A549 (cell line): ENCODE measurements around the gene H6PD. TPM values are rescaled to one million over a fixed set of nuclear protein-coding genes. Genes with fewer than 3 reads are reported as not detected.

Source experiments
- ATAC-seq, 2 experiments: fragments of 200-7000 bp in 1 of 2; fragments of >200 bp in 1 of 2; cut with Nextera tagmentation in 1 of 2; cut with Tn5 transposase in 1 of 2; 3 replicates each; pipeline versions ENCODE4 v1.8.0 to v1.9.1; 2018 to 2020; ENCODE audit warnings: mild to moderate bottlenecking in 1 of 2, moderate library complexity in 1 of 2
- CTCF ChIA-PET: fragments of 300-600 bp; sonication (Branson Sonifier 250); formaldehyde crosslinking; extraction: SDS; loops from one replicate; lab custom pipeline; 2021; ENCODE audit warnings: antibody characterized with exemption, inconsistent platforms; lab: Yijun Ruan, JAX
- POLR2A ChIA-PET: fragments of 350-600 bp; formaldehyde crosslinking; extraction: SDS; loops from one replicate; lab custom pipeline; 2021; ENCODE audit warnings: antibody characterized with exemption, inconsistent platforms; lab: Yijun Ruan, JAX
- DNase-seq, 2 experiments: peaks; one replicate each; pipeline versions ENCODE4 v3.0.0 to v3.0.0-alpha.2; 2011 to 2016; ENCODE audit warnings: low read depth in 1 of 2, low spot score in 1 of 2
- FAIRE-seq: peaks from 2 replicates; lab custom pipeline; 2011; peaks lifted over from hg19 to GRCh38; lab: Jason Lieb, UNC
- H3K27ac ChIP-seq, 2 experiments: fragments of >200 bp; sonication (Bioruptor Twin); formaldehyde crosslinking; 3 replicates each; pipeline ENCODE4 v1.5.1; 2016 to 2017
- H3K4me1 ChIP-seq: fragments of >200 bp; sonication (Bioruptor Twin); formaldehyde crosslinking; 3 replicates; pipeline ENCODE4 v1.6.1; 2016
- H3K4me2 ChIP-seq: fragments of >200 bp; sonication (Bioruptor Twin); formaldehyde crosslinking; 3 replicates; pipeline ENCODE4 v1.6.1; 2016
- H3K4me3 ChIP-seq: fragments of >200 bp; sonication (Bioruptor Twin); formaldehyde crosslinking; 3 replicates; pipeline ENCODE4 v1.5.1; 2016
- H3K9me3 ChIP-seq: fragments of >200 bp; sonication (Bioruptor Twin); formaldehyde crosslinking; 3 replicates; pipeline ENCODE4 v1.6.1; 2016
- CBX2 ChIP-seq: fragments of 200-600 bp; sonication (generic); IDR thresholded peaks from 2 replicates; pipeline ENCODE4 v1.6.1; 2016; ENCODE audit warnings: low read depth, mild to moderate bottlenecking, borderline replicate concordance
- CEBPB ChIP-seq, 2 experiments: fragments of >200 bp in 1 of 2; sonication (Bioruptor Twin) in 1 of 2; formaldehyde crosslinking in 1 of 2; IDR thresholded peaks; 2 replicates each; pipeline ENCODE4 v1.6.1; 2012 to 2016
- CHD2 ChIP-seq: fragments of 150-350 bp; IDR thresholded peaks from 2 replicates; pipeline ENCODE4 v1.6.1; 2014; ENCODE audit warnings: low read length; ENCODE audit not compliant: partially characterized antibody
- CHD4 ChIP-seq: fragments of 200-600 bp; sonication (generic); IDR thresholded peaks from 2 replicates; pipeline ENCODE4 v1.6.1; 2016; ENCODE audit warnings: antibody characterized with exemption, mild to moderate bottlenecking, borderline replicate concordance
- EHMT2 ChIP-seq: fragments of 200-600 bp; sonication (generic); IDR thresholded peaks from 2 replicates; pipeline ENCODE4 v1.6.1; 2016; ENCODE audit warnings: antibody characterized with exemption, low read depth, mild to moderate bottlenecking, moderate library complexity
- EP300 ChIP-seq, 2 experiments: fragments of >200 bp; sonication (Bioruptor Twin); formaldehyde crosslinking; IDR thresholded peaks; 2 replicates in 1 of 2; 3 replicates in 1 of 2; pipeline ENCODE4 v1.6.1; 2016 to 2017
- HDAC2 ChIP-seq: fragments of 200-600 bp; sonication (generic); IDR thresholded peaks from 2 replicates; pipeline ENCODE4 v1.6.1; 2016
- HEYL ChIP-seq: fragments of 250-450 bp; sonication (Bioruptor Pico); IDR thresholded peaks from 2 replicates; pipeline ENCODE4 v1.8.0; 2021; ENCODE audit warnings: mild to moderate bottlenecking, moderate library complexity
- JUNB ChIP-seq: fragments of >200 bp; sonication (Bioruptor Twin); formaldehyde crosslinking; IDR thresholded peaks from 2 replicates; pipeline ENCODE4 v1.6.1; 2016
- KDM1A ChIP-seq: fragments of 200-600 bp; sonication (generic); IDR thresholded peaks from 2 replicates; pipeline ENCODE4 v1.6.1; 2016; ENCODE audit warnings: low read depth, mild to moderate bottlenecking
- MAFK ChIP-seq: fragments of 450-650 bp; IDR thresholded peaks from 2 replicates; pipeline ENCODE4 v1.6.1; 2014; ENCODE audit not compliant: partially characterized antibody
- MYC ChIP-seq: IDR thresholded peaks from 2 replicates; pipeline ENCODE4 v1.6.1; 2012; ENCODE audit warnings: mild to moderate bottlenecking, inconsistent platforms, low read length, improper control_type of control experiment, borderline replicate concordance
- PHF8 ChIP-seq: fragments of 200-600 bp; sonication (generic); IDR thresholded peaks from 2 replicates; pipeline ENCODE4 v1.6.1; 2016; ENCODE audit warnings: low read depth, mild to moderate bottlenecking, antibody characterized with exemption, moderate library complexity, borderline replicate concordance
- POLR2A ChIP-seq: IDR thresholded peaks from 2 replicates; pipeline ENCODE4 v1.6.1; 2012; ENCODE audit warnings: mild to moderate bottlenecking, low read length
- POLR2AphosphoS2 ChIP-seq: conservative IDR thresholded peaks from 2 replicates; pipeline ENCODE4 v1.6.1; 2012; ENCODE audit warnings: low read length, improper control_type of control experiment, inconsistent platforms
- RFX5 ChIP-seq: fragments of 450-650 bp; IDR thresholded peaks from 2 replicates; pipeline ENCODE4 v1.7.1; 2014; ENCODE audit warnings: antibody characterized with exemption, mild to moderate bottlenecking, moderate library complexity
- RNF2 ChIP-seq: fragments of 200-600 bp; sonication (generic); IDR thresholded peaks from 2 replicates; pipeline ENCODE4 v1.6.1; 2016; ENCODE audit warnings: low read depth, mild to moderate bottlenecking, antibody characterized with exemption, moderate library complexity, borderline replicate concordance
- TP53 ChIP-seq: fragments of 250-450 bp; sonication (Bioruptor Pico); IDR thresholded peaks from 2 replicates; pipeline ENCODE4 v1.5.0; 2021; ENCODE audit warnings: mild to moderate bottlenecking, moderate library complexity
- WGBS: methylation state at CpG from one replicate; pipeline ENCODE4 v1.1.6; 2017; ENCODE audit errors: missing lambda C conversion rate; 5-methylcytosine and 5-hydroxymethylcytosine counted together
- polyA plus RNA-seq, 4 experiments: library from polyadenylated mRNA; depleted of rRNA in 3 of 4; stranded (reverse); fragments of >200 nt; fragmentation: RNase III in 1 of 4; extraction: RNeasy Plus Mini Kit Qiagen cat#74134 plus additional on column Dnase treatment in 1 of 4; gene quantifications; 2 replicates in 3 of 4; 3 replicates in 1 of 4; pipeline ENCODE4 v1.2.3, GENCODE V29; 2011 to 2017
- TF ChIP-seq, protein P1 (sequence below): fragments of 250-450 bp; sonication (Bioruptor Pico); IDR thresholded peaks from 2 replicates; pipeline ENCODE4 v1.5.0; 2020; ENCODE audit warnings: low read depth, mild to moderate bottlenecking, moderate library complexity
- TF ChIP-seq, protein P2 (sequence below): IDR thresholded peaks from 2 replicates; pipeline ENCODE4 v1.6.1; 2012
- TF ChIP-seq, protein P3 (sequence below): fragments of 200-600 bp; sonication (generic); IDR thresholded peaks from 2 replicates; pipeline ENCODE4 v1.6.1; 2016; ENCODE audit warnings: antibody characterized with exemption, mild to moderate bottlenecking, moderate library complexity
- TF ChIP-seq, protein P4 (sequence below): fragments of >200 bp; sonication (Bioruptor Twin); formaldehyde crosslinking; IDR thresholded peaks from 3 replicates; pipeline ENCODE4 v1.6.1; 2016
- TF ChIP-seq, protein P5 (sequence below): fragments of >200 bp; sonication (Bioruptor Twin); formaldehyde crosslinking; IDR thresholded peaks from 3 replicates; pipeline ENCODE4 v1.5.1; 2016
- TF ChIP-seq, protein P6 (sequence below): fragments of 150-350 bp; IDR thresholded peaks from 2 replicates; pipeline ENCODE4 v1.6.1; 2014; ENCODE audit warnings: low read depth, mild to moderate bottlenecking, low read length

The H6PD gene
- polyA plus RNA-seq, 2 of the 4 experiments (the other 2 are of a cell fraction): 6.0 to 7.9 TPM

DNA sequence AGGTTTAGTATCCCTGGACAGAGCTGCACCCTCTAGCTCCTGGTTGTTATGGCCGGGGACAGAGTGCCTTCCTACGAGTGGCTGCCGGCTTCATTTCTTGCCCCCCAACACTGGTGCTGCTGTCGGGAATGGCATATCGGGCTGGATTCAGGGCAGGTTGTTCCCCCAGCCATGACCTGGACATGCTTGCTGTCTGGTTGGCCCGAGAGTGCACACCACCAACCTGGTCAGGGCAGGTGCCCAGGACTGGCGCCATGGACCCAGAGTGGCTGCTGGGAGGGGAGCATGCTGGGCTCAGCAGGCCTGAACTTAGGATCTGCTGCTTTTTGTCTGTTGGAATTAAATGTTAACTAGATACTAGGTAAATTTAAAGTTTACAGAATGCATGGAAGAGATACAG lies 21.8 kb downstream of the H6PD start:
- 100% methylated on average over 1 of the region's 7 CpGs for WGBS
- Histone ChIP-seq H3K9me3 (peaks cover 3% of the 10 kb centered on the region; the same call in 1 of the 3 replicates), H3K27ac (no peak overlapping the region), H3K4me2 (no peak overlapping the region), H3K4me1 (no peaks in the 10 kb centered on the region), H3K4me3 (no peak overlapping the region)
- ChIA-PET POLR2A (no interaction called here), CTCF (interaction anchor here (1.2 kb wide), 1 partner anchor 9 kb away, joined by 3 read pairs; no protein-coding TSS in a partner anchor)
- TF ChIP-seq EP300 (IDR thresholded peaks at IDR 0.05) (no peak), POLR2A (no peak), CHD2 (no peak), EHMT2 (no peak), TP53 (CRISPR knock-in tag) (no peak), CEBPB (IDR thresholded peaks at IDR 0.05) (no peak), JUNB (no peak), MAFK (no peak)
- TF ChIP-seq, protein P1, sequence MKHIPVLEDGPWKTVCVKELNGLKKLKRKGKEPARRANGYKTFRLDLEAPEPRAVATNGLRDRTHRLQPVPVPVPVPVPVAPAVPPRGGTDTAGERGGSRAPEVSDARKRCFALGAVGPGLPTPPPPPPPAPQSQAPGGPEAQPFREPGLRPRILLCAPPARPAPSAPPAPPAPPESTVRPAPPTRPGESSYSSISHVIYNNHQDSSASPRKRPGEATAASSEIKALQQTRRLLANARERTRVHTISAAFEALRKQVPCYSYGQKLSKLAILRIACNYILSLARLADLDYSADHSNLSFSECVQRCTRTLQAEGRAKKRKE (CRISPR knock-in tag): no peak
- TF ChIP-seq, protein P2, sequence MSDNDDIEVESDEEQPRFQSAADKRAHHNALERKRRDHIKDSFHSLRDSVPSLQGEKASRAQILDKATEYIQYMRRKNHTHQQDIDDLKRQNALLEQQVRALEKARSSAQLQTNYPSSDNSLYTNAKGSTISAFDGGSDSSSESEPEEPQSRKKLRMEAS: no peak
- TF ChIP-seq, protein P3, sequence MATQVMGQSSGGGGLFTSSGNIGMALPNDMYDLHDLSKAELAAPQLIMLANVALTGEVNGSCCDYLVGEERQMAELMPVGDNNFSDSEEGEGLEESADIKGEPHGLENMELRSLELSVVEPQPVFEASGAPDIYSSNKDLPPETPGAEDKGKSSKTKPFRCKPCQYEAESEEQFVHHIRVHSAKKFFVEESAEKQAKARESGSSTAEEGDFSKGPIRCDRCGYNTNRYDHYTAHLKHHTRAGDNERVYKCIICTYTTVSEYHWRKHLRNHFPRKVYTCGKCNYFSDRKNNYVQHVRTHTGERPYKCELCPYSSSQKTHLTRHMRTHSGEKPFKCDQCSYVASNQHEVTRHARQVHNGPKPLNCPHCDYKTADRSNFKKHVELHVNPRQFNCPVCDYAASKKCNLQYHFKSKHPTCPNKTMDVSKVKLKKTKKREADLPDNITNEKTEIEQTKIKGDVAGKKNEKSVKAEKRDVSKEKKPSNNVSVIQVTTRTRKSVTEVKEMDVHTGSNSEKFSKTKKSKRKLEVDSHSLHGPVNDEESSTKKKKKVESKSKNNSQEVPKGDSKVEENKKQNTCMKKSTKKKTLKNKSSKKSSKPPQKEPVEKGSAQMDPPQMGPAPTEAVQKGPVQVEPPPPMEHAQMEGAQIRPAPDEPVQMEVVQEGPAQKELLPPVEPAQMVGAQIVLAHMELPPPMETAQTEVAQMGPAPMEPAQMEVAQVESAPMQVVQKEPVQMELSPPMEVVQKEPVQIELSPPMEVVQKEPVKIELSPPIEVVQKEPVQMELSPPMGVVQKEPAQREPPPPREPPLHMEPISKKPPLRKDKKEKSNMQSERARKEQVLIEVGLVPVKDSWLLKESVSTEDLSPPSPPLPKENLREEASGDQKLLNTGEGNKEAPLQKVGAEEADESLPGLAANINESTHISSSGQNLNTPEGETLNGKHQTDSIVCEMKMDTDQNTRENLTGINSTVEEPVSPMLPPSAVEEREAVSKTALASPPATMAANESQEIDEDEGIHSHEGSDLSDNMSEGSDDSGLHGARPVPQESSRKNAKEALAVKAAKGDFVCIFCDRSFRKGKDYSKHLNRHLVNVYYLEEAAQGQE: no peak
- no peak for ATAC-seq
- no peak for FAIRE-seq
- no peak for DNase-seq

DNA sequence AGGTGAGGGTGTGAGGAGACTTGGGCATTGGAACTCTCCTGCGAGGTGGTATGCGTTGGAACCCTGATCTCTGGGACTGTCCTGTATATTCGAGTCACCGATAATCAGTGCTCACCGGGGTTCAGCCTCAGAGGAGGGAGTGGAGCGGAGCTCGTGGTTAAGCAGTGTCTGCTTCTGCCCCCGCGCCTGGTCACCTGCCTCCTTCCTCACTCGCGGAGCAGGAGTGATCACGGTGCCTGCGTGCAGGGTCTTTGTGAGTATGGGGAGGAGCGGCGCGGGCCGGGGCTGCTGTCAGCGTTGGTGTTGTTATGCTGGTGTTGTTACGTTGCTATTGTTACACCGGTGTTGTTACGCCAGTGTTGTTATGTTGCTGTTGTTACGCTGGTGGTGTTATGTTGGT lies 23.3 kb downstream of the H6PD start:
- no peak overlapping the region for H3K27ac ChIP-seq
- FAIRE-seq (no peak), ATAC-seq (no peak), DNase-seq (no peak)
- 92% methylated on average over 21 of the region's 22 CpGs for WGBS
- ChIA-PET CTCF (interaction anchor here (1.0 to 1.7 kb wide), 3 partner anchors 9 to 233 kb away, joined by 3 read pairs; no protein-coding TSS in a partner anchor), POLR2A (no interaction called here)
- no peak overlapping the region for H3K4me2 ChIP-seq
- H3K4me3 ChIP-seq: no peak overlapping the region
- H3K4me1 ChIP-seq: no peaks in the 10 kb centered on the region
- peaks cover 3% of the 10 kb centered on the region; the same call in 1 of the 3 replicates for H3K9me3 ChIP-seq
- no peak for TF ChIP-seq CHD4
- no peak for TF ChIP-seq PHF8
- no peak for TF ChIP-seq POLR2AphosphoS2
- TF ChIP-seq, protein P4, sequence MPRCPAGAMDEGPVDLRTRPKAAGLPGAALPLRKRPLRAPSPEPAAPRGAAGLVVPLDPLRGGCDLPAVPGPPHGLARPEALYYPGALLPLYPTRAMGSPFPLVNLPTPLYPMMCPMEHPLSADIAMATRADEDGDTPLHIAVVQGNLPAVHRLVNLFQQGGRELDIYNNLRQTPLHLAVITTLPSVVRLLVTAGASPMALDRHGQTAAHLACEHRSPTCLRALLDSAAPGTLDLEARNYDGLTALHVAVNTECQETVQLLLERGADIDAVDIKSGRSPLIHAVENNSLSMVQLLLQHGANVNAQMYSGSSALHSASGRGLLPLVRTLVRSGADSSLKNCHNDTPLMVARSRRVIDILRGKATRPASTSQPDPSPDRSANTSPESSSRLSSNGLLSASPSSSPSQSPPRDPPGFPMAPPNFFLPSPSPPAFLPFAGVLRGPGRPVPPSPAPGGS: no peak
- TF ChIP-seq HDAC2: no peak
- TF ChIP-seq, protein P5, sequence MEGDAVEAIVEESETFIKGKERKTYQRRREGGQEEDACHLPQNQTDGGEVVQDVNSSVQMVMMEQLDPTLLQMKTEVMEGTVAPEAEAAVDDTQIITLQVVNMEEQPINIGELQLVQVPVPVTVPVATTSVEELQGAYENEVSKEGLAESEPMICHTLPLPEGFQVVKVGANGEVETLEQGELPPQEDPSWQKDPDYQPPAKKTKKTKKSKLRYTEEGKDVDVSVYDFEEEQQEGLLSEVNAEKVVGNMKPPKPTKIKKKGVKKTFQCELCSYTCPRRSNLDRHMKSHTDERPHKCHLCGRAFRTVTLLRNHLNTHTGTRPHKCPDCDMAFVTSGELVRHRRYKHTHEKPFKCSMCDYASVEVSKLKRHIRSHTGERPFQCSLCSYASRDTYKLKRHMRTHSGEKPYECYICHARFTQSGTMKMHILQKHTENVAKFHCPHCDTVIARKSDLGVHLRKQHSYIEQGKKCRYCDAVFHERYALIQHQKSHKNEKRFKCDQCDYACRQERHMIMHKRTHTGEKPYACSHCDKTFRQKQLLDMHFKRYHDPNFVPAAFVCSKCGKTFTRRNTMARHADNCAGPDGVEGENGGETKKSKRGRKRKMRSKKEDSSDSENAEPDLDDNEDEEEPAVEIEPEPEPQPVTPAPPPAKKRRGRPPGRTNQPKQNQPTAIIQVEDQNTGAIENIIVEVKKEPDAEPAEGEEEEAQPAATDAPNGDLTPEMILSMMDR: no peak
- TF ChIP-seq, protein P6, sequence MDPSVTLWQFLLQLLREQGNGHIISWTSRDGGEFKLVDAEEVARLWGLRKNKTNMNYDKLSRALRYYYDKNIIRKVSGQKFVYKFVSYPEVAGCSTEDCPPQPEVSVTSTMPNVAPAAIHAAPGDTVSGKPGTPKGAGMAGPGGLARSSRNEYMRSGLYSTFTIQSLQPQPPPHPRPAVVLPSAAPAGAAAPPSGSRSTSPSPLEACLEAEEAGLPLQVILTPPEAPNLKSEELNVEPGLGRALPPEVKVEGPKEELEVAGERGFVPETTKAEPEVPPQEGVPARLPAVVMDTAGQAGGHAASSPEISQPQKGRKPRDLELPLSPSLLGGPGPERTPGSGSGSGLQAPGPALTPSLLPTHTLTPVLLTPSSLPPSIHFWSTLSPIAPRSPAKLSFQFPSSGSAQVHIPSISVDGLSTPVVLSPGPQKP: no peak
- TF ChIP-seq, protein P3: no peak
- TF ChIP-seq RNF2: no peak
- no peak for TF ChIP-seq RFX5
- TF ChIP-seq MYC: no peak
- no peak for TF ChIP-seq KDM1A
- no peak for TF ChIP-seq CBX2
- no peak for TF ChIP-seq HEYL (CRISPR knock-in tag)
